Cardiac fibroblast (primary cell): Measurements from ENCODE around the gene CDKAL1.
"Not testable (repeated sequence)": the region's sequence is repeated elsewhere in the genome, so short reads cannot be mapped to it uniquely, and the experiment has no call there.

Experiments used
- DNase-seq, 2 donors: peaks; one replicate each; pipeline versions ENCODE4 v3.0.0 to v3.0.0-alpha.2; 2010; ENCODE audit warnings: low read depth in 2 of 2
- H3K4me3 ChIP-seq, 2 donors: replicated peaks in 1 of 2; 1 replicate in 1 of 2; 2 replicates in 1 of 2; pipeline ENCODE4 v1.5.1; 2011; ENCODE audit warnings: low read depth in 2 of 2, low read length in 2 of 2, mild to moderate bottlenecking in 2 of 2, moderate library complexity in 1 of 2
- CTCF ChIP-seq: IDR thresholded peaks from one replicate; pipeline ENCODE4 v1.5.1; 2011; ENCODE audit warnings: low read depth, mild to moderate bottlenecking, low read length, inconsistent platforms

CDKAL1 gene

GRCh38 chr6:20915156-20915555 is 380.9 kb downstream of the CDKAL1 start:
- no peak for DNase-seq
- no peak overlapping the region for H3K4me3 ChIP-seq
- TF ChIP-seq CTCF = no peak

GRCh38 chr6:20915626-20916025 is 381.4 kb downstream of the CDKAL1 start:
- no peak overlapping the region for H3K4me3 ChIP-seq
- DNase-seq = no peak
- TF ChIP-seq CTCF = no peak

- TF ChIP-seq CTCF = no peak
- DNase-seq = peak; percentile 77 to 88
- no peak overlapping the region for H3K4me3 ChIP-seq
Measured at GRCh38 chr6:20916086-20916485, 381.8 kb downstream of the CDKAL1 start.

GRCh38 chr6:20918868-20919267 is 384.6 kb downstream of the CDKAL1 start:
- peak; percentile 5 to 27 for DNase-seq
- H3K4me3 ChIP-seq = no peak overlapping the region
- no peak for TF ChIP-seq CTCF

- no peak overlapping the region for H3K4me3 ChIP-seq
- DNase-seq = peak in 1 of 2 donors; percentile 53
- TF ChIP-seq CTCF = no peak
Measured at GRCh38 chr6:20919677-20920385, 385.6 kb downstream of the CDKAL1 start.

- H3K4me3 ChIP-seq = no peak overlapping the region
- no peak for TF ChIP-seq CTCF
- DNase-seq = peak; percentile 55 to 74
Measured at GRCh38 chr6:20921578-20921977, 387.3 kb downstream of the CDKAL1 start.

GRCh38 chr6:20922743-20923142 is 388.5 kb downstream of the CDKAL1 start:
- TF ChIP-seq CTCF = no peak
- no peak overlapping the region for H3K4me3 ChIP-seq
- DNase-seq = no peak

- H3K4me3 ChIP-seq, DNase-seq: not testable (repeated sequence)
Measured at GRCh38 chr6:20924094-20924493, 389.8 kb downstream of the CDKAL1 start.
